ENCODE results near the gene APLF.

The APLF gene

DNA sequence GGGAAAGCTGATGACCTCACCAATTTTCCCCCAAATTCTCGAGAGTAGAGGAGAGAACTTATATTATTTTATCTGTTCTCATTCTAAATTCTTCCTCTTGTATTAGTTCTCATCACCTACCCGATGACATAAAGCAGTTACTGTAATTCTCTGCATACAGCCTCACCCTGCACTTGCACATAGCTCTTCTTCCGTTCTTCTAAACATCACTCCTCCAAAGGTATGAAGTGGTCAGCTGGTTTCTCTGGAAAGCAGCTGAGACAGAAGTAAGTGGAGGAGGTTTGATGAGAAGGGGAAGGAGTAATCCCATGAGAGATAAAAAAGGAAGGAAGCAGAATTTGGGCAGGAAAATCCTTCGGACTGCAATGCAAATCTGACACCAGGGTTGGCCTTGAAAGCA lies 39.3 kb upstream of the APLF start:
- Histone ChIP-seq H3K4me3 (ENCODE audit: low read length in 2 of 2) (no peak overlapping the region), H3K4me1 (ENCODE audit: control insufficient read depth, insufficient read depth, low read length) (no peaks in the 10 kb centered on the region), H3K9me3 (ENCODE audit: control insufficient read depth in 2 of 2, low read length in 2 of 2) (no peaks in the 10 kb centered on the region), H3K27me3 (ENCODE audit: control insufficient read depth in 1 of 2, insufficient read depth in 2 of 2, low read length in 2 of 2) (no peaks in the 10 kb centered on the region), H3K36me3 (ENCODE audit: control insufficient read depth in 2 of 2, insufficient read depth in 2 of 2, low read length in 2 of 2) (no peaks in the 10 kb centered on the region), H3K9ac (ENCODE audit: low read length in 2 of 2) (no peak overlapping the region), H3K27ac (ENCODE audit: low read length) (no peak overlapping the region)

DNA sequence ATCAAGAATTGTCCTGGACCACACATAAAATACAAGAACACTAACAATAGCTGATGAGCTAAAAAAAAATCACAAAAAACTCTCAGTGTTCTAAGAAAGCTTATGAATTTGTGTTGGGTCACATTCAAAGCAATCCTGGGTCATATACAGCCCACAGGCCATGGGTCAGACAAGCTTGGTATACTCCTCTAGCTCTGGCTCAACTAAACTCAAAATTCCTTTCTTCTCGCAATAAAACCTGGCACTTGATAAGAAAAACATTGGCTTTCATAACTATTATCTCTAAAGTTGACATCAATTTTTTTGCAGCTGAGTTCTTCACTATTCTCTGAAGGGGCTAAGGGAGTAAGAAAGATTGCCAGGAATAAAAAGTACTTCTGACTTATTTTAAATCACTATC lies 38.6 kb upstream of the APLF start:
- no peak overlapping the region for H3K9ac ChIP-seq (ENCODE audit: low read length in 2 of 2)
- H3K27me3 ChIP-seq (ENCODE audit: control insufficient read depth in 1 of 2, insufficient read depth in 2 of 2, low read length in 2 of 2): no peaks in the 10 kb centered on the region
- no peaks in the 10 kb centered on the region for H3K9me3 ChIP-seq (ENCODE audit: control insufficient read depth in 2 of 2, low read length in 2 of 2)
- H3K4me1 ChIP-seq (ENCODE audit: control insufficient read depth, insufficient read depth, low read length): no peaks in the 10 kb centered on the region
- H3K4me3 ChIP-seq (ENCODE audit: low read length in 2 of 2): no peak overlapping the region
- no peaks in the 10 kb centered on the region for H3K36me3 ChIP-seq (ENCODE audit: control insufficient read depth in 2 of 2, insufficient read depth in 2 of 2, low read length in 2 of 2)
- H3K27ac ChIP-seq (ENCODE audit: low read length): no peak overlapping the region

DNA sequence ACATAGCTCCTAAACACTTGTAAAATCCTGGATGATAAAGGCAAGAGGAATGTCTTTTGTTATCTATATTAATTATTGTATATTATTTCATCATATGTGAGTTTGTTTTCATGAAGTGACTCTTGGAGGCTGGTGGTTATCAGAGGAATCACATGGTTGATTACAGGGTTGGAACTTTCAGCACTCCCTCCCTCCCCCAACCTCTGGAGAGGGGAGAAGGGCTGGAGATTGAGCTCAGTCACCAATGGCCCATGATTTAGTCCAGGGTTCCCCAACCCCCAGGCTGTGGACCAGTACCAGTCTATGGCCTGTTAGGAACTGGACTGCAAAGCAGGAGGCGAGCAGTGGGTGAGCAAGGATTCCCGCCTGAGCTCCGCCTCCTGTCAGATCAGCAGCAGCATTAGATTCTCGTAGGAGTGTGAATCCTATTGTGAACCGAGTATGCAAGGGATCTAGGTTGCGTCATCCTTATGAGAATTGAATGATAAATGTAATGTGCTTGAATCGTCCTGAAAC lies 38.0 kb upstream of the APLF start:
- Histone ChIP-seq H3K36me3 (ENCODE audit: control insufficient read depth in 2 of 2, insufficient read depth in 2 of 2, low read length in 2 of 2) (no peaks in the 10 kb centered on the region), H3K9me3 (ENCODE audit: control insufficient read depth in 2 of 2, low read length in 2 of 2) (no peaks in the 10 kb centered on the region), H3K27me3 (ENCODE audit: control insufficient read depth in 1 of 2, insufficient read depth in 2 of 2, low read length in 2 of 2) (no peaks in the 10 kb centered on the region), H3K4me1 (ENCODE audit: control insufficient read depth, insufficient read depth, low read length) (no peaks in the 10 kb centered on the region), H3K27ac (ENCODE audit: low read length) (no peak overlapping the region), H3K9ac (ENCODE audit: low read length in 2 of 2) (no peak overlapping the region), H3K4me3 (ENCODE audit: low read length in 2 of 2) (no peak overlapping the region)

DNA sequence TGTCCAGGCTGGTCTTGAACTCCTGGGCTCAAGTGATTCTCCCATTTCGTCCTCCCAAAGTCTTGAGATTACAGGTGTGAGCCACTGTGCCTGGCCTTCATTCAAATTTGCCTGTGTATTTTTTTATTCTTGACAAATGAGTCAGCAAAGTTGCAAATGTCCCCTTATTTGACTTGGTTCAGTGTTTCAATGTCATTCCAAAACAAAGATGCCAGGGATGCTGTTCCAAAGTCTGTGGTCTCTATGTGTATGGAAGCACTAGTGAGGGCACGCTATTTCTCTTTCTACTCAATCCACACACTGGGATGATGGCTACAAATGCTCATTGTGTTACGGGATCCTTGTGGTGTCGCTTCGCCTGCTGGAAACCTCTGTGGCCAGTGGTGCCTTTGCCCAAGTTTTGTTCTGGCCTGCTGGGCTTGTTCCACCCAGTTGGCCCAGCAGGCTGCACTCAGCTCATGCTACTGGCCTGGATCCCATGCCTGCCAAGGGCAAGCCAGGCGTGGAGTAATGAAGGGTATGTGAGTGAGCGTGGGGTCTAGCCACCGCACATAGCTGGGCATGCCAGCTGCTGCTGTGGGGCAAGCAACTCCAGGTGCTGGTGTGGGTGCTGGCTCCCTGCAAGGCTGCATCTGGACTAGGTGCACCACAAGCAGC lies 35.9 kb upstream of the APLF start:
- Histone ChIP-seq H3K9me3 (ENCODE audit: control insufficient read depth in 2 of 2, low read length in 2 of 2) (no peaks in the 10 kb centered on the region), H3K9ac (ENCODE audit: low read length in 2 of 2) (no peak overlapping the region), H3K4me1 (ENCODE audit: control insufficient read depth, insufficient read depth, low read length) (peaks cover 7% of the 10 kb centered on the region), H3K36me3 (ENCODE audit: control insufficient read depth in 2 of 2, insufficient read depth in 2 of 2, low read length in 2 of 2) (no peaks in the 10 kb centered on the region), H3K4me3 (ENCODE audit: low read length in 2 of 2) (no peak overlapping the region), H3K27me3 (ENCODE audit: control insufficient read depth in 1 of 2, insufficient read depth in 2 of 2, low read length in 2 of 2) (no peaks in the 10 kb centered on the region), H3K27ac (ENCODE audit: low read length) (no peak overlapping the region)

DNA sequence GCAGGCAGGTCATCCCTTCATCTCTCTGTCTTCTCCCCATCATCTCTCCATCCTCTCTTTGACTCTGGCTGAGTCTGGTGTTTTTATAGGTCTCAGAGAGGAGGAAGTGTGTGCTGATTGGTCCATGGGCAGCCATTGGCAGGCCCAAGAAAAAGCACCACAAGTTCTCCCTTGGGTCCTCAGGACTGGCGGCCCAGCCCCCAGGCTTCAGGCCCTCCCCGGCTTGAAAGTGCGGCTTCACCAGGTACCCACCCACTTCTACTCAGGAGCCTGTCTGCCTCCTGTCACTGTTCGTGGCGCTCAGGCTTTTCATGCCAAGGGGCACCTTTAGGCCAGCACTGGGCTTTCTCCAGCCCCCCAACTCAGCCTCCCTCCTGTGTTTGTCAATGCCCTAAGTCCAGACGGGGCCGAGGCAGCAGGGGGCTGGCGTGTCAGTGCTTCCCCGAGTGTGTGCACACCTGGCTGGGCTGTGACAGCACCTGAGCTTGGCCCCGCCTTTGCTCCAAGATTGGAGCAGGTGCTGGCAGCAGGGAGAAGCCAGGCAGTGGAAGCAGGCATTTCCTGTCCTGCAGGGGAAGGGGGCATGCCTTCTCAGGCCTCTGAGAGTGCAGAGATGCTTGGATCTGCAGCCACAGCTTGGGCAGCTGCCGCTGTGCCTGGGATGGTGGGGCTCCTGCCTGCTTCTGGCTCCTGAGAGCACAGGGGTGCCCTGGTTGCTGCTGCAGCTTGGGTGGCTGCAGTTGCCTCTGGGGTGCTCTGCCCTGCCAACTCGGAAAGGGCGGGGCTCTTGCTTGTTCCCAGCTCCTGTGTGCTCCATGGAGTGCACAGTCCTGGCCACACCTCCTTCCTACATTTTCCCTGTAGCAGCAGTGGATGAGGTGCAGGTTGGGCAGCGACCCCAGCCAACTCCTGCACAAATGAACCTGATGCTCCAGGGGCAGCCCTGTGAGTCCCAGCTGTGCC lies 34.4 kb upstream of the APLF start:
- Histone ChIP-seq H3K27me3 (ENCODE audit: control insufficient read depth in 1 of 2, insufficient read depth in 2 of 2, low read length in 2 of 2) (no peaks in the 10 kb centered on the region), H3K4me1 (ENCODE audit: control insufficient read depth, insufficient read depth, low read length) (peaks cover 18% of the 10 kb centered on the region), H3K36me3 (ENCODE audit: control insufficient read depth in 2 of 2, insufficient read depth in 2 of 2, low read length in 2 of 2) (no peaks in the 10 kb centered on the region), H3K27ac (ENCODE audit: low read length) (no peak overlapping the region), H3K4me3 (ENCODE audit: low read length in 2 of 2) (no peak overlapping the region), H3K9me3 (ENCODE audit: control insufficient read depth in 2 of 2, low read length in 2 of 2) (no peaks in the 10 kb centered on the region), H3K9ac (ENCODE audit: low read length in 2 of 2) (no peak overlapping the region)

DNA sequence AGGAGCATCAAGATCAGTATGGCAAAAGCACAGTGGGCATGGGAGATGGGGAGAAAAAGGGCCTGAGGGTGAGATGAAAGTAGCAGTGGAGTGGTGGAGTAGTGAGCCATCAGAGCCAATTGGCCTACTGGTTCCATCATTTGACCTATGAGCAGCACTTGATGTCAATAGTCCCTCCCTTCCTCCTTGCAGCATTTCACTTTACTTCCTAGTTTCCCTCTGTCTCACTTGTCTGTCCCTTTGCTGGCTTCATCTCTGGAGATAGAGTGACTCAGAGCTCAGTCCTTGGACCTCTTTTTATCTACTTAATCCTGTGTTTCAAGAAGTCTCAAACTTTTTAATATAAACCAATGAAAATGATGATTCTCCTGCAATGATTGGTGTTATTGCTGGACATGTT lies 32.4 kb upstream of the APLF start:
- H3K9ac ChIP-seq (ENCODE audit: low read length in 2 of 2): no peak overlapping the region
- no peak overlapping the region for H3K27ac ChIP-seq (ENCODE audit: low read length)
- no peaks in the 10 kb centered on the region for H3K36me3 ChIP-seq (ENCODE audit: control insufficient read depth in 2 of 2, insufficient read depth in 2 of 2, low read length in 2 of 2)
- no peak overlapping the region for H3K4me3 ChIP-seq (ENCODE audit: low read length in 2 of 2)
- no peaks in the 10 kb centered on the region for H3K9me3 ChIP-seq (ENCODE audit: control insufficient read depth in 2 of 2, low read length in 2 of 2)
- H3K4me1 ChIP-seq (ENCODE audit: control insufficient read depth, insufficient read depth, low read length): peaks cover 18% of the 10 kb centered on the region
- H3K27me3 ChIP-seq (ENCODE audit: control insufficient read depth in 1 of 2, insufficient read depth in 2 of 2, low read length in 2 of 2): no peaks in the 10 kb centered on the region

DNA sequence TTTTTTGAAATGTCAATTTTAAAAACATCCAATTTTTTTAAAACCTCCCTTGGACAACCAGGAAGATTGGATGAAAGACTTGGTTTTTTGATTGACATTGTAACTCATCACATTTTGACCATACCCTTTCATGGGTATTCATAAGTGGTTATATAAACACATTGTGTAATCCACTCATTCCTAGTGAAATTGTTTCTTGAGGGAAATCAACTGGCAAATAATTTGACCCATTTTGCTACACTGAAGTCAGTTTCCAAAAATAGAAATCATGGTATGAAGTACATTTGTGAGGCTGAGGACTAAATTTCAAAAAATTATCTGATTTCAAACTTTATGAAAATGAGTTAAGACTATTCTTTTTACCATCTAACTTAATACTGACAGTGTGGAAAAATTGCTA lies 31.8 kb upstream of the APLF start:
- Histone ChIP-seq H3K27me3 (ENCODE audit: control insufficient read depth in 1 of 2, insufficient read depth in 2 of 2, low read length in 2 of 2) (no peaks in the 10 kb centered on the region), H3K4me3 (ENCODE audit: low read length in 2 of 2) (no peak overlapping the region), H3K27ac (ENCODE audit: low read length) (peak overlapping the region; percentile 82), H3K4me1 (ENCODE audit: control insufficient read depth, insufficient read depth, low read length) (peaks cover 25% of the 10 kb centered on the region), H3K36me3 (ENCODE audit: control insufficient read depth in 2 of 2, insufficient read depth in 2 of 2, low read length in 2 of 2) (no peaks in the 10 kb centered on the region), H3K9ac (ENCODE audit: low read length in 2 of 2) (no peak overlapping the region), H3K9me3 (ENCODE audit: control insufficient read depth in 2 of 2, low read length in 2 of 2) (no peaks in the 10 kb centered on the region)

DNA sequence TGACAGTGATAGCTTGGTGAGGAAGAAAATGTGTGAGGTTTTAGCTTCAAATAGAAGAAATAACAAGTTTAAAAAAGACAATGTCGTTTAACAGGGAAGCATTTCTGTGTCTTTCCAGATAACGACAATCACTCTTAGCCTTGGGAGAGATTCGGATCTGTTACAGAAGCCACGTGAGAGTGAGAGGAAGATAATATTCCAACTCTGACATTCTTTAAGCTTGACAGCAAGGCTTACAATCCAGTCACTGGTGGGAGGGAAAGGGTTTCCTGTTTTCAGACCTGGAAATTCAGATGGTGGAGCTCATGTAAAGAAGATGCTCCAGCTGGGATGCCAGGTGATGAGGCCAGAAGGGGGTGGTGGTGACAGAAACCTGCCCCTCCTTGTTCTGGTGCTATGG lies 31.1 kb upstream of the APLF start:
- Histone ChIP-seq H3K4me3 (ENCODE audit: low read length in 2 of 2) (no peak overlapping the region), H3K27ac (ENCODE audit: low read length) (peak overlapping the region; percentile 82), H3K9ac (ENCODE audit: low read length in 2 of 2) (peak overlapping the region in 1 of 2 donors; percentile 29), H3K36me3 (ENCODE audit: control insufficient read depth in 2 of 2, insufficient read depth in 2 of 2, low read length in 2 of 2) (no peaks in the 10 kb centered on the region), H3K4me1 (ENCODE audit: control insufficient read depth, insufficient read depth, low read length) (peaks cover 29% of the 10 kb centered on the region), H3K9me3 (ENCODE audit: control insufficient read depth in 2 of 2, low read length in 2 of 2) (no peaks in the 10 kb centered on the region), H3K27me3 (ENCODE audit: control insufficient read depth in 1 of 2, insufficient read depth in 2 of 2, low read length in 2 of 2) (no peaks in the 10 kb centered on the region)

DNA sequence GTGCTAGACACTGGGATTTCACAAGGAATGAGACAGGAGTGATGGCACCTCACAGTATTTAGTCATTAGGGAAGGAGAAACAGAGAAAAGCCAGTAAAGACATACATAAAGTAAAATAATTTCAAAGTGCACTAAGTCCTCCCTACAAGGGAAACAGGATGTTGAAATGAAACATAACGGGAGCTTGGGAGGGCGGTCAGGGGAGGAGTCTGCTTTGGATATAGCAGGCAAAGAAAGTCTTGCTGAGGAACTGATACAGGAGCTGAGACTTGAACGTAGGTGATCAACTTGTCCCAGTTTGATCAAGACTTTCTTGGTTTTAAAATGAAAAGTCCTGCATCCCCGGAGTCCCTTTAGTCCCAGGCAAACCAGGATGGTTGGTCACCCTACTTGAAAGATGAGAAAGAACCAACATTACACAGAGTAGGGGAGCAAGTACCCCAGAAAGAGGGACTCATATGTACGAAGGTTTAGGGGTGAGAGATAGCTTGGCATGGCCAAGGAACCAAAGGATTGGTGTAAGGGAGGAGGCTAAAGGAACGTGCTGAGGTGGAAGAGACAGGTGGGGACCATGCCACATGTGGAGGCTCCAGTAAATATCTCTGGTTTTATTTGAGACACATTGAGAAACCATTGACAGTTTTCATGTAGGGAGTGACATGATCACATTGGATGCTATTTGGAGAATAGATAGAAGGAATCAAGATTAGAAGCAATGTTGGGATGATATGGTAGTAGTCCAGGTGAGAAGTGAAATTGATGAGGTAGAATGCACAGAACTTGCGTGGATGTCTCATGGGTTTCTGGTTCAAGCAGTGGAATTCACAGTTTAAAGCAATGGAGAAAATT lies 28.7 kb upstream of the APLF start:
- peak overlapping the region; percentile 20 for H3K27ac ChIP-seq (ENCODE audit: low read length)
- H3K4me3 ChIP-seq (ENCODE audit: low read length in 2 of 2): no peak overlapping the region
- no peaks in the 10 kb centered on the region for H3K9me3 ChIP-seq (ENCODE audit: control insufficient read depth in 2 of 2, low read length in 2 of 2)
- H3K9ac ChIP-seq (ENCODE audit: low read length in 2 of 2): no peak overlapping the region
- H3K4me1 ChIP-seq (ENCODE audit: control insufficient read depth, insufficient read depth, low read length): peaks cover 30% of the 10 kb centered on the region
- H3K27me3 ChIP-seq (ENCODE audit: control insufficient read depth in 1 of 2, insufficient read depth in 2 of 2, low read length in 2 of 2): no peaks in the 10 kb centered on the region
- no peaks in the 10 kb centered on the region for H3K36me3 ChIP-seq (ENCODE audit: control insufficient read depth in 2 of 2, insufficient read depth in 2 of 2, low read length in 2 of 2)

DNA sequence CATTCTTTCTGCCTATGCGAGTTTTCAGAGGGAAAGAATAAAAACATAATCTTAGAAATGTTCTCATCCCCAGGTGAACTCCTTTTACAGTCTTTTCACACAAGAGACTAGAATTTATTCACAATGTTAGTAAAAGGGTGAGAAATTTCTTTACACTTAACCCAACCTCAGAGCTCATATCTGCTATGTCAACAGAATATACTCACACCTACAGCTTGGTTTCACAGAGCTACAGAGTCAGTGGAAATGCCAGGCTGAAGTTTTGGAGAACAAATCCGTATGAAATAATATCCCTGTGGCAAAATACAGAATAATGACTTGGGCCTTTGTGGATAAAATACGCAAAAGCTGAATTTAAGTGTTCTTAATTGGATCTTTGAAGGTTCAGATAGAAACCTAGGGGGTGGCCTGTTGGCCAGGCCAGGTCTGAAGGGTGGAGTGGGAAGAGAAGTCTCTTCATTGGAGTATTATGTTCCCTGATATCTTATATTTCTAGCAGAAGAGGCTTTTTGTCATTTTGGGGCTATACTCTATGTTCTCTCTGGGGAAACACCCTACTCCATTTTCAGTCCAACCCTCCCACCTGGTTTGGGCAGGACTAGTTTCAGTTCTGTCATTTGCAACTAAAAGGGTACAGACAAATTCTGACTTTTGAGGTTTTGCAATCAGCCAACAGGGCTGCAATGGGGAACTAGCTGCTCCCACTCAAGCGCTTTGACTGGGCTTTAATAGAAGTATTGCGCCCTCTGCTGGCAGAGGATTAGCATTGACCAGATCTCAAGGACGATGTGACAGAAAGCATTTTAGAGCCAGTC lies 26.0 kb upstream of the APLF start:
- Histone ChIP-seq H3K4me3 (ENCODE audit: low read length in 2 of 2) (no peak overlapping the region), H3K9me3 (ENCODE audit: control insufficient read depth in 2 of 2, low read length in 2 of 2) (no peaks in the 10 kb centered on the region), H3K36me3 (ENCODE audit: control insufficient read depth in 2 of 2, insufficient read depth in 2 of 2, low read length in 2 of 2) (no peaks in the 10 kb centered on the region), H3K4me1 (ENCODE audit: control insufficient read depth, insufficient read depth, low read length) (peaks cover 23% of the 10 kb centered on the region), H3K27me3 (ENCODE audit: control insufficient read depth in 1 of 2, insufficient read depth in 2 of 2, low read length in 2 of 2) (no peaks in the 10 kb centered on the region), H3K9ac (ENCODE audit: low read length in 2 of 2) (no peak overlapping the region), H3K27ac (ENCODE audit: low read length) (peak overlapping the region; percentile 53)
